Inferior parietal cortex (tissue), 1 donor: ENCODE results near the gene SDHAF1.

Experiments
- DNase-seq: peaks from one replicate; pipeline ENCODE4 v3.0.0-alpha.2; 2016; ENCODE audit errors: extremely low spot score

The SDHAF1 gene

DNA sequence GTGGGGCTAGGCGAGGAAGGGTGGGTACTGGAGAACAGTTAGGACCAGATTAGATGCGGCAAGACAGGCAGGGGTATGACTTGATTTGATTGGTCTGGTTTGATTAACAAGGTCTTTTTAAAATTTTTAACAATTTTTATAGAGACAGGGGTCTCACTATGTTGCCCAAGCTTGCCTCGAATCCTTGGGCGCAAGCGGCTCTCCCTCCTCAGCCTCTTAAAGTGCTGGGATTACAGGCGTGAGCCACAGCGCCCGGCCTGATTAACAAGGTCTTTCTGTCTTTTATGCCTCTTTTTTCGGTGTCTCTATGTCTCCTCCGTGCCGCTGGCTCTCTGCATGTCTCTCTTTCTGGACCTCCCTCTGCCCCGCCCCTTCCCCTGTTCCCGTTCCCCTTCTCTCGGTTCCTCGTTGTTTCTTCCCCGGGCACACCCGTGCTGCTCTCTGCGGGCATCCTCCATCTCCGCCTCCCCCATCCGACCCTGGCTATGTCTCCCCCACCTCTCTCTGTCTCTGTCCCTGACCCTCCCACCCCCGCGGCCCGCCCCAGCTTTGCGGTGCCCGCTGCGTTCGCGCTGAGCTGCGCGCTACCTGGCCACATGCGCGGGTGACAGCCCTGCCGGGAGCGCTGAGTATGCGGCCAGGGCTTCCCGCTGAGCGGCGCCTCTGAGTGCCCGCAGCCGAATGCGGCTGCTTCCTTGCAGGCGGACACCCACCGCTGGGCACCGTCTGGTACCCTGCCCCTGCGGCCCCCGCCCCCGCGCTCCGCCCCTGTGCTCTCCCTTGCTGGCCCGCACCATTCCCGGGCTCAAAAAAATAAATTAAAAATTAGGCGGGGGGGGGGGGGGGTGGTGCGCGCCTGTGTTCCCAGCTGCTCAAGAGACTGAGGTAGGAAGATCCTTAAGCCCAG is 8.1 kb upstream of the SDHAF1 start:
- no peak for DNase-seq

DNA sequence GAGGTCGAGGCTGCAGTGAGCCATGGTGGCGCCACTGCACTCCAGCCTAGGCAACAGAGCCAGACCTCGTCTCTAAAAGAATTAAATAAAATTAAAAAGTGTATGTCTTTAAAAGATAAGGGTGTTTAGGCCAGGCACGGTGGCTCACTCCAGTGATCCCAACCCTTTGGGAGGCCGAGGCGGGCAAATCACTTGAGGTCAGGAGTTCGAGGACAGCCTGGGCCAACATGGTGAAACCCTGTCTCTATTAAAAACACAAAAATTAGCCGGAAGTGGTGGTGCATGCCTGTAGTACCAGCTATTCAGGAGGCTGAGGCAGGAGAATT is 7.5 kb upstream of the SDHAF1 start:
- no peak for DNase-seq

DNA sequence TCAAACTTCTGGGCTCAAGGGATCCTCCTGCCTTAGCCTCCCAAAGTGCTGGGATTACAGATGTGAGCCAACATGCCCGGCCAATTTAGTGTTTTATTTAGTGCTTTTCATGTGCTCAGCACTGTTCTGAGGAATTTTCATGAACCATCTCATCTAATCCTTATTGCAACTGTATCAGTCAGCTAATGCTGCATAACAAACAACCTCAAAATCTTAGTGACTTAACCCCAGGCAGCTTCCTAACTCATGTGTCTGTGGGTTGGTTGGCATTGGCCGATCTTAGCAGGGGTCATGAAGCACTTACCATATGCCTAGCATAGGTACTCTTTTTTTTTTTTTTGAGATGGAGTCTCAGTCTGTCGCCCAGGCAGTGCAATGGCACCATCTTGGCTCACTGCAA is 6.2 kb upstream of the SDHAF1 start:
- DNase-seq = no peak

DNA sequence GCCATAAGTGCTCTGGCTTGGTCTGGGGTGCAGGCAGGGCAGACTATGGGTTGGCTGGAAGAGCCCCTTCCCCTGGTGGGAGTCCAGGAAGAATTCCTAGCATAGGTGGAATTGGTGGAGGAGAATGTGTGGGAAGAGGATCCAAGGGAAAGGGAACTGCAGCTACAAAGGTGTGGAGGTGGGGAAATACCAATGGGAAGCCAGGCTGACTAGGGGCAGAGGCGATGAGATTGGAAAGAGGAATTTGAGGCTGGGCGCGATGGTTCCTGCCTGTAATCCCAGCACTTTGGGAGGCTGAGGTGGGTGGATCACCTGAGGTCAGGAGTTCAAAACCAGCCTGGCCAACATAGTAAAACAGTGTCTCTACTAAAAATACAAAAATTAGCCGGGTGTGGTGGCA is 4.8 kb upstream of the SDHAF1 start:
- no peak for DNase-seq

DNA sequence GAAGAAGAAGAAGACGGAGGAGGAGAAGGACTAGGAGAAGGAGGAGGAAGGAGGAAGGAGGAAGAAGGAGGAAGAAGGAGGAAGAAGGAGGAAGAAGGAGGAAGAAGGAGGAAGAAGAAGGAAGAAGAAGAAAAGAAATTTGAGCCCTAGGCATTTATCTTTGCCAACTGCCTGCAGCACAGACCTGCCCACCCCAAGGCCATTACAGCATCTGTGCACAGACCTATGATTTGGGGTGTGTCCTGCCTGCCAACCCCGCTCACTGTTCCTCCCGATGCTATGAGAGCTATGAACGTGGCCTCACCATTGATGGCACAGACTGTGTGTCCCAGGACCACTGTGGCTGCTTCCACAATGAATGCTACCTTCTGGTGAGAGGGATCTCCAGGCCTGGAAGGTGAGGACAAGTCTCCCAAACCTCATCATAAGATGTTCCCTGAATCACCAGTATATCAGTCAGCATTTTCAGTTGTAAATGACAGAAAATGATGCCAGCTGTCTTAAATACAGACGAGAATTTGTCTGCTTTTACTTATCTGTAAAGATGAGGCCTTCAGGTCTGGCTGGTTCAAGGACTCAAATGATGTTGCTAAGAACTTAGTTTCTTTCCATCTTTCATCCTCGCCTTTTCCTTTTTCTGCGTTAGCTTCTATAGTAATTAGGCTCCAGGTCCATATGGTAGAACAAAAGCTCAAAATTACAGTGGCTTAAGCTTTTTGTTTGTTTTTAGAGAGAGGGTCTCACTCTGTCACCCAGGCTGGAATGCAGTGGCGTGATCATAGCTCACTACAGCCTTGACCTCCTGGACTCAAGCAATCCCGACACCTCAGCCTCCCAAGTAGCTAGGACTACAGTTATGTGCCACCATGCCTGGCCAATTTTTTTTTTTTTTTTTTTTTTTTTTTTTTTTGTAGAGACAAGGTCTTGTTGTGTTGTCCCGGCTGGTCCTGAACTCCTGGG is 3.9 kb upstream of the SDHAF1 start:
- no peak for DNase-seq

DNA sequence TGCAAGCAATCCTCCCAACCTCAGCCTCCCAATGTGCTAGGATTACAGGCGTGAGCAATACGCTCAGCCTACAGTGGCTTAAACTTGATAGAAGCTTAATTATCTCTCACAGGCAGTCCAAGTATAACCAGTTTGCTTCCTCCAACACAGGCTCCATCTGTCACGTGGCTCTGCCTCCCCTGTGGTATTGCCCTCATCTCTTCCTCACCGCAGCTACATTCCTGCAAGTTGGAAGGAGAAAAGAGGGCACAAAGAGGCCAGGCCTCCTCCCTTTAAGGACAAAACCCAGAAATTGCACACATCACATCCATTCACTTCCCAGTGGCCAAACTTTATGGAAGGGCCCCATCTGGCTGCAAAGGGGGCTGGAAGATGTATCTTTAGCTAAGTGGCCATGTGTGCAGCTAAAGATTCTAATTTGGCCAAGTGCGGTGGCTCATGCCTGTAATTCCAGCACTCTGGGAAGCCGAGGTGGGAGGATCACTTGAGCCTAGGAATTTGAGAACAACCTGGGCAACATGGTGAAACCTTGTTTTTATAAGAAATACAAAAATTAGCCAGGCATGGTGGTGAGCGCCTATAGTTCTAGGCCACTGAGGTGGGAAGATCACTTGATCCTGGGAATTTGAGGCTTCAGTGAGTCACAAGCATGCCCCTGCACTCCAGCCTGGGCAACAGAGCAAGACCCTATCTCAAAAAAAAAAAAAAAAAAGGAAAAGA is 3.1 kb upstream of the SDHAF1 start:
- no peak for DNase-seq

DNA sequence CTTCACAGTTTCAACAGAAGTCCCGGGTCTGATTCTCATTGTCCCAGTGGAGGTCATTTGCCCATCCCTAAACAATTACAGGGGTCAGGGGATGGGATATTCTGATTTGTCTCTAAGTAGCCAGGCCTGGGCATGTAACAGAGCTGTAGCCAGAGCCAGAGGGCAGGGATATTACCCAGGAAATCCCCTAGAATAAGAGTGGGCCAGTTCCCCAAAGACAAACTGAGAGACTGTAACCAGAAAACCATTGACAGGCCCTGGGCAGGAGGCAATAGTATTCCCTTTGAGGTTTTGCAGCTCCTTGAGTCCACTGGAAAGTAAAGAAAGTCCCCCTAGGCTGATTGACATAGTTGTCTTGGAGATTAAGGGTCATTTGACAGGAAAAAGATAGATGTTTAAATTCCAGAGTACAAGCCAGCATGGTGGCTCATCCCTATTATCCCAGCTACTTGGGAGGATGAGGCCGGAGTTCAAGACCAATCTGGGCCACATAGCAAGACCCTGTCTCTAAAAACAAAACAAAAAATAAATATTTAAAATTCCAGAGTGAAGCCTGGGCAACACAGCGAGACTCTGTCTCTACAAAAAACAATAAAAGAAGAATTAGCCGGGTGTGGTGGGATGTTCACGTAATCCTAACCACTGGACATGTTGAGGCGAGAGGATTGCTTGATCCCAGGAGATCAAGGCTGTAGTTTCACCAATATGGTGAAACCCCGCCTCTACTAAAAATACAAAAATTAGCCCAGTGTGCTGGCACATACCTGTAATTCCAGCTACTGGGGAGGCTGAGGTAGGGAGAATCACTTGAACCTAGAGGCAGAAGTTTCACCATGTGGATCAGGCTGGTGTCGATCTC is 1.9 kb upstream of the SDHAF1 start:
- no peak for DNase-seq

DNA sequence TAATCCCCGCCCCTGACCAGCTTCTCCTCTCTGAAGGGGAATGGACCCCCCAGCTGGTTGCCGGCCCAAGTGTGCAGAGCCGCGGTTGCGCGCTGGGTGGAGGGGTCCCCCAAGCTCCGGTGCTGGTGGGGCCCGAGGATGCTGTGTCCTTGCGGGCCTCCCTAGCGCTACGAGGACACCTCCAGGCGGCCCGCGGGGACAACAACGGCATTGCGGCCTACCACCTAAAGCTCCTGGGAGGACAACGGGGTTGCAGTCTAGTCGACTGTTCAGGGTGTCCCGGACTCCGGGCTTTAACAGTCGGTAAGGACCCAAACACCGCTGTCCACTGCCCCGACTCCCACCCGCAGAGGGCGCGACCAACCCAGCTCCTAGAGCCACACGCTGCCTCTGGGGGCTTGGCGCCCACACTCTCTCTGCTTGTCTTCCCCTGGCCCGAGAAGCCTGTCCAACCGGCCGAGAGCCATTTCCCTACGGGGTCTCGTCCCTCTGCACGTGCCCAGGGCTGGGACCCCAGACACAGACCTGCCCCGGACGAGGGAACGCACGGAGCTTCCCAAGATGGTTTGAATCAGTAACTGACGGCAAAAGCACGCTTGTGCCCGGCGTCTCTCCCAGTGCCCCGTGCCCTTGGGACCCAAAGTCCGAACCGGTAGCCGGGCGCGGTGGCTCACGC is 927 bp upstream of the SDHAF1 start:
- no peak for DNase-seq

DNA sequence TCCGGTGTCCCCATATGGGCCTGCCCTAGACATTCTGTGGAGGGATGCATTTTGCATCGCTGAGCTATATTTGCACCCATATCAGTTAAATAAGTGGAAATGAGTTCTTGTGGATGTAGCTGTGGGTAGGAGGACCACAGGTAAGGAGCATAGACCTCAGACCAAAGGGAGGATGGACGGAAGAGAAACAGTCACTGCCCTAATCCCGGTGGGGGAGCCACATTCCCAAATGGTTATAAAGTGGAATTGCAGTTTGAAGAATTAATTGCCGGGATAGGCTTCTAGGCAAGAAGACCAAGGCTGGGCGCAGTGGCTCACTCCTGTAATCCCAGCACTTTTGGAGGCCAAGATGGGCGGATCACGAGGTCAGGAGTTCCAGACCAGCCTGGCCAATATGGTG is 1.8 kb downstream of the SDHAF1 start:
- no peak for DNase-seq

DNA sequence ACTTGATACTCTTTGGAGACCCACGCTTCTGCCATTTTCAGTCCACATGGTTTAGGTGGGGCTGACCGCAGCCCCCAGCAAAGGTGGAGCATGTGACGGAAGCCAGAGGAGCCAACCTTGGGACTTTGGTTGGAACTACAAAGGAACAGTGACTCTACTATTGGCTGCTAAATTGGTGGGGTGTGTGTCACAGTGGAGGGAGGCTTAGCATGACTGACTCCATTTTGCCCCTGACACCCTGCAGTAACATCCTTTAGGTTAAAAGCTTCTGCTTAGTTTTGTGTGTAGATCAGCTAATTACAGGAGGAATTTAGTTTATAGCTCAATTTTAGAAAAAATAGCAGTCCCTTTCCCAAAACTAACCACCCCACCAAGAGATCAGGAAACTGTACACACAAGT is 6.6 kb downstream of the SDHAF1 start:
- DNase-seq = no peak

DNA sequence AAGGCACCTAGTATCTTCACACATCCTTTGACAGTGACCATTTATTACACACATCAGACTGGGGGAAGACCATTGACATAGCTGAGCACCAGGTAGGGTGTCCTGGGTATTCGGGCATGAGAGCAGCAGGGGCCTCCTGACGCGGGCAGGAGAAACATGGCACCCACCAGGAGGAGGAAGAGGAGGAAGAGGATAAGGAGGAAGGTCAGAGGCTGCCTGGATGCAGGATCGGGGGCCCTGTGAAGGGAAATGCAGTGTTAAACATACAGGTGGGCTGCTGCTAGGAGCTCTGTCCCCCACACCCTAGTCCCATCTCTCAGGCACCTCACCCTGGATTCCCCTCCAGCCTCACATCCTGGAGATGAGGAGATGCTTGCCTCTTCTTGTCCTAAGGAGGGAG is 8.3 kb downstream of the SDHAF1 start:
- no peak for DNase-seq

DNA sequence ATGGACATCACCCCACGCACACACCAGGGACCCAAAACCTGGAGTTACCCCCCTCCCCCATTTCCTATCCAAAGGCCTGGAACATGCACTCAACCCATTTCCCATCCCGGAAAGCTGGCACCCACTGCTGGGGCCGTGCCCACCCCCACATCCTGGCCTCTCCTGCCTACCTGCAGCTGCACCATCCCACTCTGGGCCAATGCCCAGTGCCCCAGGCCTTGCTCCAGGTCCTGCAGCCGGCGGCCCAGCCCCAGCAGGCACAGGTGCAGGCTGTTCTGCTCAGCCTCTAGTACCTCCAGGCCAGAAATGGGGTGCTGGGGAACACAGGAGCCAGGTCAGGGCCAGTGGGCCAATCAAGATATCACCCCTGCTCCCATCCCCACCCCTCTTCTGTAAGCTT is 12.0 kb downstream of the SDHAF1 start:
- DNase-seq = no peak

DNA sequence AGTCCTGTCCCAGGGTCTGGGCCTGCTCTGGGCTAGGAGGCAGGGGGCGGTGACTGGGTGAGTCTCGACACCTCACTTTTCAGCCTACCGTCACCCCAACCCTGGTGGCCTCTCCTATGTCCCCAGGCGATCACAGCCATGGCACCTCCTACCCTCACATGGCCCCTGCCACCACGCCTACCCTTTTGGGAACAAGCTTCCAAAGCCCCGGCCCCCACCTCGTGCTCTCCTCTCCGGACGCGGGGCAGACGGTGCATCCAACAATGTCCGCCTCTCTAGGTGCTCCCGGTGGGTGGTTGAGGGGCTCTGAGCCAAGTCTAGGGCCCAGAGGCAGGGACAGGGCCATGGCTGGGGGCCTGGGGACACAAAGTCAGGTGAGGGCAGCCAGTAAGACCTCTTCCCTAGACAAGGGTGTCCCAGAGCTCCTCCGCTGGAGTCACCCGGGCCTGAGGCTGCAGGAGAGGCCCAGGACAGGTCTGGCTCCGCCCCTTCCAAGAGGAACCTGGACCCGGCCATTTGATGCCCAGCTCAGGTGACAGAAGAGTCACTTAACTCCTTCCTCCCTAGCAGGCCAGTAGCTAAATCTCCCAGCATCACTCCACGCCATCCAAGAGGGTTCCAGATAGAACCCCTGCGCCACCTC is 13.5 kb downstream of the SDHAF1 start, which contains the start of gene SYNE4:
SYNE4 (minus strand) TSS at position 478 of the 643 bp plus-strand sequence; CDS start at position 346, 132 bp downstream.
- no peak for DNase-seq

DNA sequence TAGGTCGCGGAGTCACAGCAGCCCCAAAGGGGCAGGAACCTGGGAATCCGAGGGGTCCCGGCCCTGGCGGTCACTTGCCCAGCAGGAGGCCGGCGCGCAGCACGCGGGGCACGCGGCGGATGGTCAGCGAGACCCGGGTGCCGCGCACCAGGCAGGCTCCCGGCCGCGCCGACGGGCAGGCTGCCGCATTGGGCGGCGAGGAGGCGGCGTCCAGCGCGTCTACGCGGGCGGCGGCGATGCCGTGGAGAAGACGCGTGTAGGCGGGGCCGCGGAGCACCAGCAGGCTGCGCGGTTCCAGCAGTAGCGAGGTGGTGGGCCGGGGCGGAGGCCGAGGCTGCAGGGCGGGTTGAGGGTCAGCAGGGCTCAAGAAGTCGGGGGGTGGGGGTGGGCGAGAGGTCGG is 14.2 kb downstream of the SDHAF1 start:
- no peak for DNase-seq

DNA sequence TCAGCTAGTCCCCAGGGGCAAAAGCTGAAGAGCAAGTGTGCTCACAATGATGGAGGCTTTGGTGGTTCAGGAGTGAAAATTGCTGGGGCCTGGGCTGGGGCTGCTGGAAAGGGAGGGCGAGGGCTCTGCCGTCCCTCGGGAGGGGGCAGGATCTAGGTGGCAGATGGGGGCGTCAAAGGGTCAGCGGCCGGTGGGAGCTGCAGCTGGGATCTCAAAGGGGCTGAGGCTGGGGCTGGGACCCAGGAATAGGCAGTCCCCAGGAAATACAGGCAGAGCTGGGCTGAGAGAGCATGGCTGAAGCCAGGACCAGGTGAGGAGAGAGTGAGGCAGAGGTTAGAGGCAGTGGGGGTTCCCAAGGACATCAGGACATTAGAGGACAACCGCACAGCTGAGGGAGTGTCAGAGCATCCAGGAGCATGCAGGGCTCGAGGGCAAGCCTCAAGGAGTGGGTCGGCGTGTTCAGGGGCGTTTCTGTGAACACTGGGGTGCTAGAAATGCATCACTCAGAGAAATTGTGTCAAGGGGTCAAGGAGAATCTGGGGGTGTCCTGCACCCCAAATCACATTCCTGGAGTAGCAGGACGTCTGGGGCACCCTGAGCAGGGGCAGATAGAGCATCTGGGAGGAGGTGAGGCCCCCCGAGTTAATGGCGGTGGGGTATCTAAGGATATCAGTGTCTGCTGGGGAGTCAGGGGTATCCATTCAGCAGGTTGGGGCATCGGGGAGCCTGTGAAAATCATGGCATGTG is 14.8 kb downstream of the SDHAF1 start:
- DNase-seq = no peak

DNA sequence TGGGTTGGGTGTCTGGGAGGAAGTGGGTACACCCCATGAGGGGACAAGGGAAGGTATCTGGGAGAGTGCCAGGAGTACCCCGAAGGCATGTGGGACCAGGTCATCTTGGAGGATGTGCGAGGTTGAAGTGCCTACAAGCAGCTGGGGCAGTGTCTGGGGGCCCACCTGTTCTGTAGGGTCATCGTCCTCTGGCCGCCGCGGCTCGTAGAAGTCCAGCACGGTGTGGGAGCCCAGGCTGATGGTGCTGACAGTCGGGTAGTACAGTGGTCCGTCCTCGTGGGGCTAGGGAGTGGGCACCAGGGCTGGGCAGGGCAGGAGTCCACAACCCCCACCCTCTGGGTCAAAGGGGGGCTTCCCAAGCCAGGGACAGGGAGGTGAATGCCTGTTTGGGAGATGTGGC is 15.4 kb downstream of the SDHAF1 start:
- DNase-seq = no peak

DNA sequence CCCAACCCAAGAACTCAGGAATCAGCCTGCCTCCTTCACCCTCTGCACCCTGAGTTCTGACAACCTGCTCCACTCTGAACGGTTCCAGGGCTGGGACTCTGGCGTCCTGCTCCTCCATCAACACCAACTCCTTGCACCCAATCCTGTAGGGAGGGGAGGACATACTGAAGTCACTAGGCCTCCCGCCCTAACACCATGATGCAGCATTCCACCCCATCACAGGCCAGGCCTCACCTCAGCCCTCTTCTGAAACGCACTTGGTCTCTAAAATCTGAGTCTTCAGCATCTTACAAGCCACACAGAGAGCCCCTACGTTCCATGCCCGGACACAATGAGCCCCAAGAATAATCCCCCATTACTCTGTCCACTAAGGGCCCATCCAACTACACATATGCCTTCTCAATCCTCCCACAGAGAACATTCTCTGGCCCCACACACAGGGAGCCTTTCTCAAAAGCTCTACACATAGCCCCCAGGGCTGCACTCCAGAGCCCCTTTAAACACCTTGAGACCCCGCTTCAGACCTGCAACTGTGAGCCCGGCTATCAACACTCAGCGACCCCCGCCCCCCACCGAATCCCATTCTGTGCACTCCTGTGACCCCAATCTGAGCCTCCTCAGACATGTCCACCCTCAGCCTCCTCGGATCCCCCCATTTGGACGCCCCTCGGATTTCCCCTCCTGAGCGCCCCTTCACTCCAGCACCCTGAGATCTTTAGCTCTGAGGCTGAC is 18.5 kb downstream of the SDHAF1 start:
- DNase-seq = no peak
